OCI-LY3 (cell line): ENCODE results near the gene TUBA3E.
"Not testable (repeated sequence)": the region's sequence is repeated elsewhere in the genome, so short reads cannot be mapped to it uniquely, and the experiment has no call there.

Experiments used
- H2AFZ ChIP-seq: fragments of 200-600, 300-600 bp; shearing (Covaris generic); 2 replicates; pipeline ENCODE4 v1.6.0; 2014; ENCODE audit warnings: antibody characterized with exemption, low read depth, low read length
- H3K27ac ChIP-seq: fragments of 200-600, 300-600 bp; sonication (generic); 2 replicates; pipeline ENCODE4 v1.5.1; 2014; ENCODE audit warnings: mild to moderate bottlenecking, low read length, moderate library complexity, mixed read lengths
- H3K27me3 ChIP-seq: fragments of 200-600, 300-600 bp; sonication (generic); 2 replicates; pipeline ENCODE4 v1.6.1; 2014; ENCODE audit warnings: low read depth, low read length, mixed read lengths
- H3K36me3 ChIP-seq: fragments of 200-600, 300-600 bp; sonication (generic); replicated peaks from 2 replicates; pipeline ENCODE3; 2014; ENCODE audit warnings: low read depth, low read length, mixed read lengths
- H3K4me1 ChIP-seq: fragments of 300-600, 200-600 bp; sonication (generic); 2 replicates; pipeline ENCODE4 v1.6.1; 2014; ENCODE audit warnings: low read length, mixed read lengths
- H3K4me2 ChIP-seq: fragments of 200-600, 300-600 bp; sonication (generic); 2 replicates; pipeline ENCODE4 v1.6.1; 2014; ENCODE audit warnings: low read length, mixed read lengths
- H3K4me3 ChIP-seq: fragments of 300-600, 200-600 bp; sonication (generic); 2 replicates; pipeline ENCODE4 v1.5.1; 2014; ENCODE audit warnings: antibody characterized with exemption, mild to moderate bottlenecking, low read length, moderate library complexity
- H3K79me2 ChIP-seq: fragments of 300-600, 200-600 bp; shearing (Covaris generic); 2 replicates; pipeline ENCODE4 v1.6.1; 2014; ENCODE audit warnings: mild to moderate bottlenecking, low read length, mixed read lengths
- H3K9ac ChIP-seq: fragments of 300-600, 200-600 bp; shearing (Covaris generic); 2 replicates; pipeline ENCODE4 v1.6.0; 2014; ENCODE audit warnings: mild to moderate bottlenecking, low read length, moderate library complexity
- H3K9me3 ChIP-seq: fragments of 200-600, 300-600 bp; shearing (Covaris generic); 2 replicates; pipeline ENCODE4 v1.6.1; 2014; ENCODE audit warnings: low read length, mixed read lengths; ENCODE audit not compliant: insufficient read depth
- H4K20me1 ChIP-seq: fragments of 200-600, 300-600 bp; sonication (generic); 2 replicates; pipeline ENCODE4 v1.6.1; 2016; ENCODE audit warnings: low read length, mixed read lengths; ENCODE audit not compliant: insufficient read depth
- EZH2phosphoT487 ChIP-seq: fragments of 200-600 bp; shearing (Covaris generic); IDR thresholded peaks from 2 replicates; pipeline ENCODE4 v1.6.1; 2018; ENCODE audit warnings: antibody characterized with exemption, mixed run types, low read depth
- TF ChIP-seq, protein P1 (sequence below): fragments of 200-600, 300-600 bp; sonication (generic); IDR thresholded peaks from 2 replicates; pipeline ENCODE4 v1.5.1; 2014; ENCODE audit warnings: antibody characterized with exemption, low read length, low read depth

TUBA3E gene

DNA sequence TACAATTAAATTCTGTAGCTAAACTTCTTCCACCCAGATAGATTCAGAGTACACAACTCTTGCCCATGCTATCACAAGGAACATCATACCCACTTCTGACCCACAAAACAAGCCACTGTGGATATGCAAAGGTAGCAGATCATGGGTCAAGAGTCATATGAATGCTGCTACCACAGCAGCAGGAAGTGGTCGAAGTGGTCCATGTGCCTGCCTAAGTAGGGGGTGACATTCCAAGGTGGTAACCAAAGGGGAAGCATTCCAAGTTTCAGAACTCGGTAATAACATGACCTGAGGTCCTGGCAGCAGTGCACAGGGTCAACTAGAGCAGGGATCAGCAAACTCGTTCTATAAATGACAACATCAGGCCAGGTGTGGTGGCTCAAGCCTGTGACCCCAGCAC lies 5.8 kb downstream of the TUBA3E start:
- not testable (repeated sequence) for H3K4me2 ChIP-seq, H3K79me2 ChIP-seq, H3K4me3 ChIP-seq, H3K27me3 ChIP-seq, H3K27ac ChIP-seq, H3K4me1 ChIP-seq, H4K20me1 ChIP-seq, H2AFZ ChIP-seq, H3K9me3 ChIP-seq, H3K9ac ChIP-seq, H3K36me3 ChIP-seq

DNA sequence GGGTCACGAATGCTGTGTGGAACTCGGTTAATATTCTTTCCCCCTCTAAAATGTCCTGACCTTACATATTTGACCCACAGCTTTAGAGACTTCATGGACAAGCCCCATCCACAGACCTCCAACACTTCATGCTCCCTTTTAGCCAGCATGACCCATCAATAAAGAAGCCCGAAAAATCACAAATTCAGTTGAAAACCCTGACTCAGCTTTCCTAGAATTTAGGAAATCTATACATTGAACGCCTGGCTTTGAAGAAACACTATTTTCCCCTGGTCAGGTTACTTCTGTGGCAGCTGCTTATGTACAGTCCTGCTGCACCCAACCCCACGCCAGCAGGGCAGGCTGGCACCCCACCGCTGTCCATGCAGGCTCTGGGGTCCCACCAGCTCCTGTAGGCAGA lies 6.9 kb downstream of the TUBA3E start:
- not testable (repeated sequence) for H3K27me3 ChIP-seq, H3K79me2 ChIP-seq, H3K4me1 ChIP-seq, H4K20me1 ChIP-seq, H2AFZ ChIP-seq, H3K27ac ChIP-seq, H3K9ac ChIP-seq, H3K9me3 ChIP-seq, H3K4me3 ChIP-seq, H3K4me2 ChIP-seq, H3K36me3 ChIP-seq

DNA sequence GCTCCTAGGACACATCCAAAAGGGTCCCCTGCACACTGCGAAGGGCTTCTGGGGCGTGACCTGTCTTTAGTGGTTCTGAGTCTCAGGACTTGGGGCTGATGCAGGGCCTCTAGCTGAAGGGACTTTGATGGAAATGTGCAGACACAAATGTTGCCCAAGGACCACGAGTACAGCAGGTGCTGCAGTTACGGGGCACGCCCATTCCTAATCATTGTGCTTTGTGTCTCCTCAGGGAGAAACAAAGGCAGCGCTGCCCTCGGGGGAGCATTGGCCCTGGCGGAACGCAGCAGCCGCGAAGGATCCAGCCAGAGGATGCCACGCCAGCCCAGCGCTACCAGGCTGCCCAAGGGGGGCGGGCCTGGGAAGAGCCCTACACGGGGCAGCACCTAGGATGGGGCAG lies 8.0 kb downstream of the TUBA3E start:
- Histone ChIP-seq H3K36me3 (no peaks in the 10 kb centered on the region), H3K4me2 (no peak overlapping the region), H4K20me1 (no peaks in the 10 kb centered on the region), H3K27me3 (no peaks in the 10 kb centered on the region), H3K9me3 (no peaks in the 10 kb centered on the region), H3K4me1 (no peaks in the 10 kb centered on the region), H3K4me3 (no peak overlapping the region), H3K9ac (no peak overlapping the region), H2AFZ (no peak overlapping the region), H3K27ac (no peak overlapping the region), H3K79me2 (peaks cover 6% of the 10 kb centered on the region; the same call in 1 of the 2 replicates)
- TF ChIP-seq, protein P1, sequence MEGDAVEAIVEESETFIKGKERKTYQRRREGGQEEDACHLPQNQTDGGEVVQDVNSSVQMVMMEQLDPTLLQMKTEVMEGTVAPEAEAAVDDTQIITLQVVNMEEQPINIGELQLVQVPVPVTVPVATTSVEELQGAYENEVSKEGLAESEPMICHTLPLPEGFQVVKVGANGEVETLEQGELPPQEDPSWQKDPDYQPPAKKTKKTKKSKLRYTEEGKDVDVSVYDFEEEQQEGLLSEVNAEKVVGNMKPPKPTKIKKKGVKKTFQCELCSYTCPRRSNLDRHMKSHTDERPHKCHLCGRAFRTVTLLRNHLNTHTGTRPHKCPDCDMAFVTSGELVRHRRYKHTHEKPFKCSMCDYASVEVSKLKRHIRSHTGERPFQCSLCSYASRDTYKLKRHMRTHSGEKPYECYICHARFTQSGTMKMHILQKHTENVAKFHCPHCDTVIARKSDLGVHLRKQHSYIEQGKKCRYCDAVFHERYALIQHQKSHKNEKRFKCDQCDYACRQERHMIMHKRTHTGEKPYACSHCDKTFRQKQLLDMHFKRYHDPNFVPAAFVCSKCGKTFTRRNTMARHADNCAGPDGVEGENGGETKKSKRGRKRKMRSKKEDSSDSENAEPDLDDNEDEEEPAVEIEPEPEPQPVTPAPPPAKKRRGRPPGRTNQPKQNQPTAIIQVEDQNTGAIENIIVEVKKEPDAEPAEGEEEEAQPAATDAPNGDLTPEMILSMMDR: no peak
- TF ChIP-seq EZH2phosphoT487: no peak

DNA sequence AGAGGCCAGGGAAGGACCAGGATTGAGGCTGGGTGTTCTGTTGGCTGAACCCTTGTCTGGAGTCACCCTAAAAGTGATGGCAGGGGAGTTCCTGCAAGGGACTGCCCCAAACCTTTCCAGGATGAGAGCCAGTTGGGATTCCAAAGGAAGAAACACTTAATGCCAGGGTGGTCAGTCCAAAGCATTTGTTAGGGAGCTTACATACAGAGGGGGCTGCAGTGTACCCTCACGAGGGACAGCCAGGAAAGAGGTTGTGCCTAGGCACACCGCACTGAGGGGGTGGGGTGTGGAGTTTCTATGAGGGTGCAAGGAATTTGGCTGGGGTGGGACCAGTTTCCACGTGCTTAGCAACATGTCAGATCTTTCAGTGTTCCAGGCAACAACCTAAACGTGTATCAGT lies 9.3 kb downstream of the TUBA3E start:
- not testable (repeated sequence) for H3K4me3 ChIP-seq, H3K27ac ChIP-seq, H2AFZ ChIP-seq, H3K36me3 ChIP-seq, H3K9me3 ChIP-seq, H3K4me2 ChIP-seq, H4K20me1 ChIP-seq, H3K4me1 ChIP-seq, H3K27me3 ChIP-seq, H3K9ac ChIP-seq
- H3K79me2 ChIP-seq: peaks cover 15% of the 10 kb centered on the region

DNA sequence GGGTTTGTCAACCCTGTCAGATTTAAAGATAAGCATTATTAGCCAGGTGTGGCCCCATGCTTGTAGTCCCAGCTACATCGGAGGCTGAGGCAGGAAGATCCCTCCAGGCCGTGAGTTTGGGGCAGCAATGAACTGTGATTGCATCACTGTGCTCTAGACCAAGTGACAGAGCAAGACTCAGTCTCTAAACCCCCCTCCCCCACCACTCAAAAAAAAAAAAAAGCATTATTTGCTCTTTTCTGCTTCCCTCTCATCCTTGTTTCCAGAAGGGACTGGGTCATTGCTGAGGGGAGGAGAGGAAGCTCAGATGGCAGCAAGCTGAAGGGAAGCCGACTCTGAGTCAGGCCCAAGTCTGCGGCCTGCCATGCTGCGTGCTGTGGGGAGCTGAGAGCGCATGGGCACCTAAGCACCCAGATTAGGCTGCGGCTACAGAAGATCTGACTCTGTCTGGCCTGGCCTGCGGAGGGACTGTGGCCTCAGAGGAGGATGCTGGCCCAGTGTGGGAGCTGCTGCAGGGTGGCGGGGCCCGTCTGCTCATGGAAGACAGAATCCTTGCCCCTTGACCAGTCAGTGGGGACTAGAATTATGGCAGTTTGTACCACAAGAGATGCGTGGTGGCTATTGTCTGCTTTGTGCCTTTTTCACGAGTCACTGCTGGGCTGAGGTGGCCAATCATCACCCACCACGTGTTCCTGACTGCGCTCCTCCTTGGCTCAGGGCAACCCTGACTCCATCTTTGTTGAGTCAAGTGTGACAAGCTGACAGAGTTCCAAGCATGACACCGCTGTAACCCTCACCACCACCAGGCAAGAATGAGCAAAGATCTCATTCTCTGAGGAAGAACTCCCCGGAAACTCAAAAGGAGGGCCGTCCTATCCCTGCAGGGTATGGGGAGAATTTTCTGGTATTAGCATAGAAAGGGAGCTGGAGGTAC lies 10.1 kb downstream of the TUBA3E start:
- H3K4me1 ChIP-seq, H3K36me3 ChIP-seq, H3K27ac ChIP-seq, H3K4me2 ChIP-seq, H2AFZ ChIP-seq, H3K27me3 ChIP-seq, H4K20me1 ChIP-seq, H3K4me3 ChIP-seq, H3K9me3 ChIP-seq, H3K9ac ChIP-seq: not testable (repeated sequence)
- H3K79me2 ChIP-seq: peaks cover 23% of the 10 kb centered on the region

DNA sequence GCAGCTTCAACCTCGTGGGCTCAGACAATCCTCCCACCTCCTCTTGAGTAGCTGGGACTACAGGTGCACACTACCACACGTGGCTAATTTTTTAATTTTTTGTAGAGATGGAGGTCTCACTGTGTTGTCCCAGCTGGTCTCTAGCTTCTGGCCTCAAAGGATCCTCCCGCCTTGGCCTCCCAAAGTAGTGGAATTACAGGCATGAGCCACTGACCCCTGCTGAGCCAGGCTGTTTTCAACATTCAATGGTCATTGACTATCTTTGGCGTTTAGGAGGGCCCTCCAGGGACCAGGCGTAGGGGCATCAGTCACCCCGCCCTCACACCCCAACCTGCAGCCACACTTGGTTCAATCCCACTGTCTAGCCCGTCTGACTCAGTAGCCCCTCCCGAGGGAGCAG lies 11.0 kb downstream of the TUBA3E start:
- no peak overlapping the region for H3K4me2 ChIP-seq
- no peaks in the 10 kb centered on the region for H3K36me3 ChIP-seq
- peaks cover 4% of the 10 kb centered on the region; the same call in 1 of the 2 replicates for H3K4me1 ChIP-seq
- peaks cover 31% of the 10 kb centered on the region for H3K79me2 ChIP-seq
- H3K27me3 ChIP-seq: no peaks in the 10 kb centered on the region
- no peak overlapping the region for H3K27ac ChIP-seq
- no peak overlapping the region for H3K9ac ChIP-seq
- no peak overlapping the region for H3K4me3 ChIP-seq
- TF ChIP-seq EZH2phosphoT487: no peak
- TF ChIP-seq, protein P1: no peak
- H3K9me3 ChIP-seq: no peaks in the 10 kb centered on the region
- H2AFZ ChIP-seq: no peak overlapping the region
- H4K20me1 ChIP-seq: no peaks in the 10 kb centered on the region
